HepG2 (cell line): Measurements from ENCODE around the gene ALB. TPM values are rescaled to one million over a fixed set of nuclear protein-coding genes. Genes with fewer than 3 reads are reported as not detected.

Experiments
- ATRX ChIP-seq: sonication (generic); formaldehyde crosslinking; IDR thresholded peaks from 2 replicates; pipeline ENCODE4 v1.4.0; 2020; ENCODE audit warnings: missing genetic modification reagents, borderline replicate concordance
- CC2D1A ChIP-seq: sonication (generic); formaldehyde crosslinking; IDR thresholded peaks from 2 replicates; pipeline ENCODE4 v1.8.1; 2023; ENCODE audit warnings: mild to moderate bottlenecking, missing genetic modification reagents
- CENPT ChIP-seq: sonication (generic); formaldehyde crosslinking; IDR thresholded peaks from 2 replicates; pipeline ENCODE4 v1.8.0; 2022; ENCODE audit warnings: low read depth, mild to moderate bottlenecking, moderate library complexity, missing genetic modification reagents
- HNRNPH1 ChIP-seq: fragments of 200-400 bp; formaldehyde crosslinking; optimal IDR thresholded peaks from 2 replicates; pipeline ENCODE3; 2017; ENCODE audit warnings: mild to moderate bottlenecking, low read depth, low read length
- KDM4B ChIP-seq: sonication (generic); formaldehyde crosslinking; IDR thresholded peaks from 2 replicates; pipeline ENCODE4 v1.4.0; 2020; ENCODE audit warnings: missing genetic modification reagents
- PPARG ChIP-seq: conservative IDR thresholded peaks from 2 replicates; pipeline ENCODE4 v1.6.1; 2016; ENCODE audit warnings: missing biosample characterization, missing genetic modification reagents
- SAP130 ChIP-seq: IDR thresholded peaks from 2 replicates; pipeline ENCODE4 v1.6.1; 2016; ENCODE audit warnings: low read depth
- TOPORS ChIP-seq: sonication (generic); formaldehyde crosslinking; IDR thresholded peaks from 2 replicates; pipeline ENCODE4 v1.8.0; 2023; ENCODE audit warnings: mild to moderate bottlenecking, missing genetic modification reagents
- ZNF33A ChIP-seq: sonication (generic); formaldehyde crosslinking; IDR thresholded peaks from 2 replicates; pipeline ENCODE4 v1.5.1; 2020; ENCODE audit warnings: missing genetic modification reagents, mild to moderate bottlenecking, moderate library complexity, borderline replicate concordance
- ZNF432 ChIP-seq: sonication (generic); formaldehyde crosslinking; IDR thresholded peaks from 2 replicates; pipeline ENCODE4 v1.5.0; 2020; ENCODE audit warnings: missing genetic modification reagents, mild to moderate bottlenecking, borderline replicate concordance
- ZNF564 ChIP-seq: sonication (generic); formaldehyde crosslinking; IDR thresholded peaks from 2 replicates; pipeline ENCODE4 v1.8.1; 2023; ENCODE audit warnings: mild to moderate bottlenecking, missing genetic modification reagents
- polyA plus RNA-seq, 8 experiments: library from polyadenylated mRNA; depleted of rRNA in 3 of 8; stranded (reverse) in 7 of 8; unstranded in 1 of 8; fragments of >200 nt; fragmentation: Illumina TruSeq in 4 of 8; extraction: Trizol in 4 of 8; gene quantifications; 2 replicates each; pipeline versions ENCODE4 v1.2.1 to v1.2.3, GENCODE V29; 2011 to 2016; ENCODE audit warnings: low read depth in 4 of 8, missing spikeins in 1 of 8, mixed read lengths in 1 of 8; ENCODE audit not compliant: insufficient read depth in 1 of 8
- total RNA-seq, 5 experiments: library from RNA; depleted of rRNA; stranded (reverse); fragments of >200 nt; fragmentation: Illumina TruSeq; extraction: Trizol; gene quantifications; 2 replicates each; pipeline ENCODE4 v1.2.3, GENCODE V29; 2016; ENCODE audit warnings: low read depth in 1 of 5
- TF ChIP-seq, protein P1 (sequence below): sonication (generic); formaldehyde crosslinking; IDR thresholded peaks from 2 replicates; pipeline ENCODE4 v1.4.0; 2020; ENCODE audit warnings: missing genetic modification reagents
- TF ChIP-seq, protein P2 (sequence below): sonication (generic); formaldehyde crosslinking; IDR thresholded peaks from 2 replicates; pipeline ENCODE4 v1.8.0; 2023; ENCODE audit warnings: mild to moderate bottlenecking, missing genetic modification reagents
- TF ChIP-seq, protein P3 (sequence below): sonication (generic); formaldehyde crosslinking; IDR thresholded peaks from 2 replicates; pipeline ENCODE4 v1.5.0; 2020; ENCODE audit warnings: mild to moderate bottlenecking, missing genetic modification reagents, borderline replicate concordance
- TF ChIP-seq, protein P4 (sequence below): sonication (generic); formaldehyde crosslinking; conservative IDR thresholded peaks from 2 replicates; pipeline ENCODE4 v1.4.0; 2020; ENCODE audit warnings: missing genetic modification reagents

Gene ALB
- total and polyA plus RNA-seq, 2 of the 13 experiments (the other 11 are each of a cell fraction or from before 2014, with no cell fraction given) = 22,259 to 22,625 TPM

DNA sequence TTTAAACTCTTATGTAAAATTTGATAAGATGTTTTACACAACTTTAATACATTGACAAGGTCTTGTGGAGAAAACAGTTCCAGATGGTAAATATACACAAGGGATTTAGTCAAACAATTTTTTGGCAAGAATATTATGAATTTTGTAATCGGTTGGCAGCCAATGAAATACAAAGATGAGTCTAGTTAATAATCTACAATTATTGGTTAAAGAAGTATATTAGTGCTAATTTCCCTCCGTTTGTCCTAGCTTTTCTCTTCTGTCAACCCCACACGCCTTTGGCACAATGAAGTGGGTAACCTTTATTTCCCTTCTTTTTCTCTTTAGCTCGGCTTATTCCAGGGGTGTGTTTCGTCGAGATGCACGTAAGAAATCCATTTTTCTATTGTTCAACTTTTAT lies at the start of gene ALB (continued):
- TF ChIP-seq, protein P1, sequence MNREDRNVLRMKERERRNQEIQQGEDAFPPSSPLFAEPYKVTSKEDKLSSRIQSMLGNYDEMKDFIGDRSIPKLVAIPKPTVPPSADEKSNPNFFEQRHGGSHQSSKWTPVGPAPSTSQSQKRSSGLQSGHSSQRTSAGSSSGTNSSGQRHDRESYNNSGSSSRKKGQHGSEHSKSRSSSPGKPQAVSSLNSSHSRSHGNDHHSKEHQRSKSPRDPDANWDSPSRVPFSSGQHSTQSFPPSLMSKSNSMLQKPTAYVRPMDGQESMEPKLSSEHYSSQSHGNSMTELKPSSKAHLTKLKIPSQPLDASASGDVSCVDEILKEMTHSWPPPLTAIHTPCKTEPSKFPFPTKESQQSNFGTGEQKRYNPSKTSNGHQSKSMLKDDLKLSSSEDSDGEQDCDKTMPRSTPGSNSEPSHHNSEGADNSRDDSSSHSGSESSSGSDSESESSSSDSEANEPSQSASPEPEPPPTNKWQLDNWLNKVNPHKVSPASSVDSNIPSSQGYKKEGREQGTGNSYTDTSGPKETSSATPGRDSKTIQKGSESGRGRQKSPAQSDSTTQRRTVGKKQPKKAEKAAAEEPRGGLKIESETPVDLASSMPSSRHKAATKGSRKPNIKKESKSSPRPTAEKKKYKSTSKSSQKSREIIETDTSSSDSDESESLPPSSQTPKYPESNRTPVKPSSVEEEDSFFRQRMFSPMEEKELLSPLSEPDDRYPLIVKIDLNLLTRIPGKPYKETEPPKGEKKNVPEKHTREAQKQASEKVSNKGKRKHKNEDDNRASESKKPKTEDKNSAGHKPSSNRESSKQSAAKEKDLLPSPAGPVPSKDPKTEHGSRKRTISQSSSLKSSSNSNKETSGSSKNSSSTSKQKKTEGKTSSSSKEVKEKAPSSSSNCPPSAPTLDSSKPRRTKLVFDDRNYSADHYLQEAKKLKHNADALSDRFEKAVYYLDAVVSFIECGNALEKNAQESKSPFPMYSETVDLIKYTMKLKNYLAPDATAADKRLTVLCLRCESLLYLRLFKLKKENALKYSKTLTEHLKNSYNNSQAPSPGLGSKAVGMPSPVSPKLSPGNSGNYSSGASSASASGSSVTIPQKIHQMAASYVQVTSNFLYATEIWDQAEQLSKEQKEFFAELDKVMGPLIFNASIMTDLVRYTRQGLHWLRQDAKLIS (CRISPR knock-in tag) = peak; percentile 100
- 0 out of 2 replicates have a peak, but pooled peaks have one; percentile 32 for TF ChIP-seq KDM4B (CRISPR knock-in tag)
- no peak for TF ChIP-seq CENPT (CRISPR knock-in tag)
- TF ChIP-seq, protein P2, sequence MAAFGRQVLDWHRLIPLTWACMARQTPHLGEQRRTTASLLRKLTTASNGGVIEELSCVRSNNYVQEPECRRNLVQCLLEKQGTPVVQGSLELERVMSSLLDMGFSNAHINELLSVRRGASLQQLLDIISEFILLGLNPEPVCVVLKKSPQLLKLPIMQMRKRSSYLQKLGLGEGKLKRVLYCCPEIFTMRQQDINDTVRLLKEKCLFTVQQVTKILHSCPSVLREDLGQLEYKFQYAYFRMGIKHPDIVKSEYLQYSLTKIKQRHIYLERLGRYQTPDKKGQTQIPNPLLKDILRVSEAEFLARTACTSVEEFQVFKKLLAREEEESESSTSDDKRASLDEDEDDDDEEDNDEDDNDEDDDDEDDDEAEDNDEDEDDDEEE (CRISPR knock-in tag) = no peak
- no peak; the same call in 1 of the 2 replicates for TF ChIP-seq PPARG (CRISPR knock-in tag)
- no peak for TF ChIP-seq ATRX (CRISPR knock-in tag)
- TF ChIP-seq SAP130 = peak; percentile 80
- no peak for TF ChIP-seq ZNF33A (CRISPR knock-in tag)
- TF ChIP-seq, protein P3, sequence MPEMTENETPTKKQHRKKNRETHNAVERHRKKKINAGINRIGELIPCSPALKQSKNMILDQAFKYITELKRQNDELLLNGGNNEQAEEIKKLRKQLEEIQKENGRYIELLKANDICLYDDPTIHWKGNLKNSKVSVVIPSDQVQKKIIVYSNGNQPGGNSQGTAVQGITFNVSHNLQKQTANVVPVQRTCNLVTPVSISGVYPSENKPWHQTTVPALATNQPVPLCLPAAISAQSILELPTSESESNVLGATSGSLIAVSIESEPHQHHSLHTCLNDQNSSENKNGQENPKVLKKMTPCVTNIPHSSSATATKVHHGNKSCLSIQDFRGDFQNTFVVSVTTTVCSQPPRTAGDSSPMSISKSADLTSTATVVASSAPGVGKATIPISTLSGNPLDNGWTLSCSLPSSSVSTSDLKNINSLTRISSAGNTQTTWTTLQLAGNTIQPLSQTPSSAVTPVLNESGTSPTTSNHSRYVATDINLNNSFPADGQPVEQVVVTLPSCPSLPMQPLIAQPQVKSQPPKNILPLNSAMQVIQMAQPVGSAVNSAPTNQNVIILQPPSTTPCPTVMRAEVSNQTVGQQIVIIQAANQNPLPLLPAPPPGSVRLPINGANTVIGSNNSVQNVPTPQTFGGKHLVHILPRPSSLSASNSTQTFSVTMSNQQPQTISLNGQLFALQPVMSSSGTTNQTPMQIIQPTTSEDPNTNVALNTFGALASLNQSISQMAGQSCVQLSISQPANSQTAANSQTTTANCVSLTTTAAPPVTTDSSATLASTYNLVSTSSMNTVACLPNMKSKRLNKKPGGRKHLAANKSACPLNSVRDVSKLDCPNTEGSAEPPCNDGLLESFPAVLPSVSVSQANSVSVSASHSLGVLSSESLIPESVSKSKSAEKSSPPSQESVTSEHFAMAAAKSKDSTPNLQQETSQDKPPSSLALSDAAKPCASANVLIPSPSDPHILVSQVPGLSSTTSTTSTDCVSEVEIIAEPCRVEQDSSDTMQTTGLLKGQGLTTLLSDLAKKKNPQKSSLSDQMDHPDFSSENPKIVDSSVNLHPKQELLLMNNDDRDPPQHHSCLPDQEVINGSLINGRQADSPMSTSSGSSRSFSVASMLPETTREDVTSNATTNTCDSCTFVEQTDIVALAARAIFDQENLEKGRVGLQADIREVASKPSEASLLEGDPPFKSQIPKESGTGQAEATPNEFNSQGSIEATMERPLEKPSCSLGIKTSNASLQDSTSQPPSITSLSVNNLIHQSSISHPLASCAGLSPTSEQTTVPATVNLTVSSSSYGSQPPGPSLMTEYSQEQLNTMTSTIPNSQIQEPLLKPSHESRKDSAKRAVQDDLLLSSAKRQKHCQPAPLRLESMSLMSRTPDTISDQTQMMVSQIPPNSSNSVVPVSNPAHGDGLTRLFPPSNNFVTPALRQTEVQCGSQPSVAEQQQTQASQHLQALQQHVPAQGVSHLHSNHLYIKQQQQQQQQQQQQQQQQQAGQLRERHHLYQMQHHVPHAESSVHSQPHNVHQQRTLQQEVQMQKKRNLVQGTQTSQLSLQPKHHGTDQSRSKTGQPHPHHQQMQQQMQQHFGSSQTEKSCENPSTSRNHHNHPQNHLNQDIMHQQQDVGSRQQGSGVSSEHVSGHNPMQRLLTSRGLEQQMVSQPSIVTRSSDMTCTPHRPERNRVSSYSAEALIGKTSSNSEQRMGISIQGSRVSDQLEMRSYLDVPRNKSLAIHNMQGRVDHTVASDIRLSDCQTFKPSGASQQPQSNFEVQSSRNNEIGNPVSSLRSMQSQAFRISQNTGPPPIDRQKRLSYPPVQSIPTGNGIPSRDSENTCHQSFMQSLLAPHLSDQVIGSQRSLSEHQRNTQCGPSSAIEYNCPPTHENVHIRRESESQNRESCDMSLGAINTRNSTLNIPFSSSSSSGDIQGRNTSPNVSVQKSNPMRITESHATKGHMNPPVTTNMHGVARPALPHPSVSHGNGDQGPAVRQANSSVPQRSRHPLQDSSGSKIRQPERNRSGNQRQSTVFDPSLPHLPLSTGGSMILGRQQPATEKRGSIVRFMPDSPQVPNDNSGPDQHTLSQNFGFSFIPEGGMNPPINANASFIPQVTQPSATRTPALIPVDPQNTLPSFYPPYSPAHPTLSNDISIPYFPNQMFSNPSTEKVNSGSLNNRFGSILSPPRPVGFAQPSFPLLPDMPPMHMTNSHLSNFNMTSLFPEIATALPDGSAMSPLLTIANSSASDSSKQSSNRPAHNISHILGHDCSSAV = no peak
- TF ChIP-seq, protein P4, sequence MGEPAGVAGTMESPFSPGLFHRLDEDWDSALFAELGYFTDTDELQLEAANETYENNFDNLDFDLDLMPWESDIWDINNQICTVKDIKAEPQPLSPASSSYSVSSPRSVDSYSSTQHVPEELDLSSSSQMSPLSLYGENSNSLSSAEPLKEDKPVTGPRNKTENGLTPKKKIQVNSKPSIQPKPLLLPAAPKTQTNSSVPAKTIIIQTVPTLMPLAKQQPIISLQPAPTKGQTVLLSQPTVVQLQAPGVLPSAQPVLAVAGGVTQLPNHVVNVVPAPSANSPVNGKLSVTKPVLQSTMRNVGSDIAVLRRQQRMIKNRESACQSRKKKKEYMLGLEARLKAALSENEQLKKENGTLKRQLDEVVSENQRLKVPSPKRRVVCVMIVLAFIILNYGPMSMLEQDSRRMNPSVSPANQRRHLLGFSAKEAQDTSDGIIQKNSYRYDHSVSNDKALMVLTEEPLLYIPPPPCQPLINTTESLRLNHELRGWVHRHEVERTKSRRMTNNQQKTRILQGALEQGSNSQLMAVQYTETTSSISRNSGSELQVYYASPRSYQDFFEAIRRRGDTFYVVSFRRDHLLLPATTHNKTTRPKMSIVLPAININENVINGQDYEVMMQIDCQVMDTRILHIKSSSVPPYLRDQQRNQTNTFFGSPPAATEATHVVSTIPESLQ = peak; percentile 77; the same call in 1 of the 2 replicates
- TF ChIP-seq ZNF564 (CRISPR knock-in tag) = 0 out of 2 replicates have a peak, but pooled peaks have one; percentile 26
- no peak for TF ChIP-seq ZNF432 (CRISPR knock-in tag)
- TF ChIP-seq CC2D1A = no peak
- no peak for TF ChIP-seq HNRNPH1
- TF ChIP-seq TOPORS (CRISPR knock-in tag) = no peak
